ENCODE measurements around the gene AP3M1.
A peak's percentile ranks its signal among the peaks of the same experiment; 100 is the strongest.

Gene AP3M1

DNA sequence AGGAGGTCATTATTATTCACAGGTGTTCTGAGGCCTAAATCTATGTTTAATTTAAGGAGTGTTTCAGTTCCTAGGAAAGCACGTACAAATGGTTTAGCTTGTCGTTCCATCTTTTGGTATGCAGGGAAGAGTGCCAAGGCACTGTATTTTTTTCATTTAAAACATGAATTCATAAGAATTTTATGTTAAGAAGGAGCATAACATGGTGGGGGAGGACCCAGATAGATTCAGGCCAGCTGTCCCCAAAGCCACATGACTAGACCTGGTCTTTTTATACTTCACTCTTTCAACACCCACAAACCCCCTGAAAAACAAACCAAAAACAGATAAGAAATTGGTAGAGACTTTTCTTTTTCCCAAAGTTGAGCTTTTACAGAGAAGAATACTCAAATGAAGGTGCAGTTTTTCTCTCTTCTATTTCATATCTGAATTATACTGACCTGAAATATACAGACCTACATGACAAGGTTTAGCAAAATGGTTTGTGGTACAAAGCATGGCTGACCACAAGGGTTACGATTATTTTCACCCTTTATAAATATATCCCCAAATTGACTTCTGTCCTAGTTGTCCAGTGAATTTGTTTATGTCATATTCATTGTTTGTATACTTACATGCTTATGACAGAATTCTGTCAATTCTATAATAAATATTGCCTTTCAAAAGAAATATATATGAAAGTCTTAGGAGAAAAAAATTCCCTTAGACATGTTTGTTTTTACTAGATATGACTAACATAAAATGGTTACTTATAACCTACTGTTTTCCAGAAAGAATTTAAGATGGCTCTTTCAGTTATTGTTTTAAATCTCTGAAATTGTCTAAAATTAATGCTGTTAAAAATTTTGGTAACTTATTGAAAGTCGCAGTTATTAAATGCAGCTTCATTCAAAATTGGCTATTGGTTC lies 71.3 kb downstream of the AP3M1 start:
- DNase-seq: no peak

GRCh38 chr10:74078037-74078436 lies 72.6 kb downstream of the AP3M1 start:
- DNase-seq: peak in 1 of 2 donors; percentile 19

- no peak for DNase-seq
Measured at GRCh38 chr10:74077416-74077815, 73.2 kb downstream of the AP3M1 start.

- DNase-seq: no peak
Measured at GRCh38 chr10:74076961-74077360, 73.7 kb downstream of the AP3M1 start.

- no peak for DNase-seq
Measured at GRCh38 chr10:74075906-74076305, 74.7 kb downstream of the AP3M1 start.

GRCh38 chr10:74072503-74072902 lies 78.1 kb downstream of the AP3M1 start:
- no peak for DNase-seq

DNA sequence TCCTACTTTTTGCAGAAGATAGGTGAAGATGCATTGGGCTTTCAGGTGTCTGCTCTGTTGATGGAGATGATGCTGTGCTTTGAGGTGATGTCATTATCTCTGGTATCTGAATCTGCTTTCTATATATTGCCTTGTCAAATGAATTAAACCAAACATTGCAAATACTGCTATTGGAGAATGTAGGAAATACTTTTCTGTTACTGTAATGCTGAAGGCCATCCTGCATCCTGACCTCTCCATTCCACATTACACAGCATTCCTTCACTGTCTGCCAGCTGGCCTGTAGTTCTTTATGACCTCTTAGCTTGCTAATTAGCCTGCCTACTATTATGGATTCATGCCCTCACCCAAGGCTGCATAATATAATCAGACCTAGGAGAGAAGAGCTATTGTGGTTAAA lies 79.5 kb downstream of the AP3M1 start:
- DNase-seq: no peak

Measured in CD4-positive, alpha-beta T cell treated with Interleukin-1 beta for 1 hour (primary cell).